Spleen (tissue), 3 donors: ENCODE data around the gene FN1.

ENCODE experiments used
- POLR2A ChIP-seq, 3 donors: fragments of 450-650 bp; IDR thresholded peaks; one replicate each; pipeline ENCODE4 v1.5.1; 2017; ENCODE audit warnings: antibody characterized with exemption in 3 of 3, mild to moderate bottlenecking in 1 of 3
- POLR2AphosphoS5 ChIP-seq, 3 donors: sonication (generic); formaldehyde crosslinking; IDR thresholded peaks; one replicate each; pipeline ENCODE4 v1.5.1; 2017; ENCODE audit warnings: antibody characterized with exemption in 3 of 3

- no peak for TF ChIP-seq POLR2AphosphoS5 (IDR thresholded peaks at IDR 0.05)
- TF ChIP-seq POLR2A (IDR thresholded peaks at IDR 0.05): no peak
These were observed 69.3 kb downstream of the FN1 start for GRCh38 chr2:215366440-215367032.
